Skeletal muscle cell (primary cell): ENCODE results near the gene ZSCAN9.

Source experiments
- DNase-seq: peaks from one replicate; pipeline ENCODE4 v3.0.0-alpha.2; 2010; ENCODE audit warnings: low read depth
- H3K4me3 ChIP-seq: 2 replicates; pipeline ENCODE4 v1.5.1; 2011; ENCODE audit warnings: low read depth, mild to moderate bottlenecking, control low read depth, low read length, moderate library complexity

Gene ZSCAN9

GRCh38 chr6:28258877-28259777 is 34.1 kb downstream of the ZSCAN9 start, which contains the start of gene NKAPL:
Gene NKAPL (plus strand): TSS chr6:28259297. CDS start chr6:28259372, 75 bp downstream.
- DNase-seq, result no peak
- peak within 1 kb of the TSS; percentile 42 for H3K4me3 ChIP-seq

- DNase-seq, result no peak
- no peak overlapping the region for H3K4me3 ChIP-seq
Observed at GRCh38 chr6:28263922-28264321, 38.8 kb downstream of the ZSCAN9 start.

- no peak overlapping the region for H3K4me3 ChIP-seq
- DNase-seq, result no peak
Observed at GRCh38 chr6:28264834-28265401, 39.8 kb downstream of the ZSCAN9 start.

- DNase-seq, result no peak
- peak overlapping the region; percentile 75 for H3K4me3 ChIP-seq
Observed at GRCh38 chr6:28266563-28266961, 41.5 kb downstream of the ZSCAN9 start.

- DNase-seq, result peak; percentile 71
- peak within 1 kb of the TSS; percentile 75 for H3K4me3 ChIP-seq
Observed at GRCh38 chr6:28266962-28267694, 42.1 kb downstream of the ZSCAN9 start, which contains the start of gene ZSCAN26. Gene ZSCAN26 (plus strand): TSS chr6:28267143. CDS start chr6:28271920, 4,777 bp downstream.

- DNase-seq, result no peak
- peak overlapping the region; percentile 75 for H3K4me3 ChIP-seq
Observed at GRCh38 chr6:28267695-28268059, 42.6 kb downstream of the ZSCAN9 start.

GRCh38 chr6:28269492-28269891 is 44.4 kb downstream of the ZSCAN9 start:
- peak; percentile 67 for DNase-seq
- H3K4me3 ChIP-seq, result no peak overlapping the region

- DNase-seq, result no peak
- no peak overlapping the region for H3K4me3 ChIP-seq
Observed at GRCh38 chr6:28274888-28275287, 49.8 kb downstream of the ZSCAN9 start.

GRCh38 chr6:28277746-28278145 is 52.7 kb downstream of the ZSCAN9 start:
- DNase-seq, result no peak
- no peak overlapping the region for H3K4me3 ChIP-seq

GRCh38 chr6:28280595-28281287 is 55.7 kb downstream of the ZSCAN9 start:
- peak overlapping the region; percentile 72 for H3K4me3 ChIP-seq
- no peak for DNase-seq

GRCh38 chr6:28281288-28282064 is 56.4 kb downstream of the ZSCAN9 start, which contains the start of gene PGBD1:
Gene PGBD1 (plus strand): TSS chr6:28281572. CDS start chr6:28283814, 2,242 bp downstream.
- peak; percentile 48 for DNase-seq

GRCh38 chr6:28282926-28283325 is 57.9 kb downstream of the ZSCAN9 start:
- H3K4me3 ChIP-seq, result no peak overlapping the region
- DNase-seq, result no peak

More at GRCh38 chr6:28281288-28282064, 56.4 kb downstream of the ZSCAN9 start, which contains the start of gene PGBD1:
- H3K4me3 ChIP-seq, result peak within 1 kb of the TSS; percentile 72
